ENCODE data around the gene RANBP10.

DNA sequence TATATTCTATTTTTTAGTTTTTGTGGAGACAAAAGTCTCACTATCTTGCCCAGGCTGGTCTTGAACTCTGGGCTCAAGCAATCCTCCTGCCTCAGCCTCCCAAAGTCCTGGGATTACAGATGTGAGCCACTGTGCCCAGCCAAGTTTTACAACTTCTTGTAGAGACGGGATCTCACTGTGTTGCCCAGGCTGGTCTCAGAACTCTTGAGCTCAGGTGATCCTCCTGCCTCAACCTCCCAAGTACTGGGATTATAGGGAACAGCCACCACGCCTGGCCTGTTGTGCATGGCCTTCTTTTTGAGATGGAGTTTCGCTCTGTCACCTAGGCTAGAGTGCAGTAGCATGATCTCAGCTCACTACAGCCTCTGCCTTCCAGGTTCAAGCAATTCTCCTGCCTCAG, 47.3 kb upstream of the RANBP10 start:
- TF ChIP-seq CTCF (IDR thresholded peaks at IDR 0.05) (no peak), EP300 (IDR thresholded peaks at IDR 0.05) (no peak)
